Ramos (cell line): ENCODE measurements around the gene ITGB1.
"Not testable (repeated sequence)": the region's sequence is repeated elsewhere in the genome, so short reads cannot be mapped to it uniquely, and the experiment has no call there.

ENCODE experiments used
- in situ Hi-C: fragments of 300-500 bp; cut with MboI; formaldehyde crosslinking; loops from one replicate; pipeline ENCODE4 v1.14.3; 2022; ENCODE audit warnings: low sequenced_read_pairs; ENCODE audit not compliant: unreplicated experiment

Gene ITGB1

GRCh38 chr10:32895200-32895968, 62.6 kb downstream of the ITGB1 start:
- in situ Hi-C loops = not testable (repeated sequence)

DNA sequence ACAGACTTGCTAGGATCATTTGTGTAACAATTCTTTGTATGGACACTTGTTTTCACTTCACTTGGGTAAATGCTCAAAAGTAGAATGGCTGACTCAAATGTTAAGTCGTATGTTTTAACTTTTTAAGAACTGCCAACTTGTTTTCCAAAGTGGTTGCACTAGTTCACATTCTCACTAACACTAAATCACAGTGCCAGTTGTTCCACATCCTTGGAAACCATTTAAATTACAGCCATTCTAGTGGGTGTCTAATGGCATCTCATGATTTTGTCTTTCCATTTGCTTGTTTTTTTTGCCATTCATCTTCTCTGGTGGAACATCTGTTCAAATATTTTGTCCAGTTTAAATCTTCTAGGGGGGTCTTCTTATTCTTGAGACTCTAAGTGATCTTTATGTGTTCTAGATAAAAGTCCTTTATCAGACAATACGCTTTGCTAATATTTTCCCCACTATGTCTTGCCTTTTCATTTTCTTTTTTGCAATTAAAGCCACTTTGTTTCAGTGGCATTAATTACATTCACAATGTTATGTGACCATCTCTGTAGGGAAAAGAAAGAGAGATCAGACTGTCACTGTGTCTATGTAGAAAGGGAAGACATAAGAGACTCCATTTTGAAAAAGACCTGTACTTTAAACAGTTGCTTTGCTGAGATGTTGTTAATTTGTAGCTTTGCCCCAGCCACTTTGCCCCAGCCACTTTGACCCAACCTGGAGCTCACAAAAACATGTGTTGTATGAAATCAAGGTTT, 63.9 kb downstream of the ITGB1 start:
- in situ Hi-C loops = no loop called here

GRCh38 chr10:32893434-32893833, 64.6 kb downstream of the ITGB1 start:
- in situ Hi-C loops = no loop called here

- in situ Hi-C loops = no loop called here
Measured at GRCh38 chr10:32891261-32891660, 66.8 kb downstream of the ITGB1 start.

DNA sequence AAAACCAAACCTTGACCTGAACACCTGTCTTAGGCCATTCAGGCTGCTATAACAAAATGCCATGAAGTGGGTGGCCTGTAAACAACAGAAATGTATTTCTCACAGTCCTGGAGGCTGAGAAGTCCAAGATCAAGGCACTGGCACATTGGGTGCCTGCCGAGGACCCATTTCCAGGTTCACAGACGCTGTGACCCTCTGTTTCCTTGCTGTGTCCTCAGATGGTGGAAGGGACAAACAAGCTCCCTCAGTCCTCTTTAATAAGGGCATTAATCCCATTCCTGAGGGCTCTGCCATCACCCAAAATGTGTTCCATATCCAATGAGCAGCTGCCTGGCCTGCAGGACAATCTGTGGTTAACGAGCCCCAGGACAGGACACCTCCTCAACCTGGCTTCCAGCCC, 67.6 kb downstream of the ITGB1 start:
- in situ Hi-C loops = no loop called here

GRCh38 chr10:32889631-32890212, 68.3 kb downstream of the ITGB1 start:
- in situ Hi-C loops = no loop called here

GRCh38 chr10:32888161-32888927, 69.7 kb downstream of the ITGB1 start:
- in situ Hi-C loops = no loop called here

DNA sequence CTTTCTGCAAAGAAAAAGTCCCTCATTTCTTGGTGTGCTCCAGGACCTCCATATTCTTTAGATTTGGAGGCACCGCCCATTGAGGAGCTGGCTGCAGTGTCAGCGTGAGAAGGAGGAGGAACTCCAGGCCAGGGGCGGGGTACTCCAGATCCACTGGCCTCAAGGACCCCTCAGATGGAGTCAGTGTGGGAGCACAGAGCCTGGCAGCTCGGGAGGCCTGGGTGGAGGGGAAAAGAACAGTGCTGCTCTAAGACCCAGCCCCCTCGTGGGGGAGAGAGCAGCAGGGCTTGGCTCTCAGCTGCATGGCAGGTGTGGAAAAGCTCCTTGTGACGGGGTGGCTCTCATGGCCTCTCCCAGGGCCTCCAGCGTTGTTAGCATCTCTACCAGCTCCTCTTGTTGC, 70.5 kb downstream of the ITGB1 start:
- in situ Hi-C loops = no loop called here

DNA sequence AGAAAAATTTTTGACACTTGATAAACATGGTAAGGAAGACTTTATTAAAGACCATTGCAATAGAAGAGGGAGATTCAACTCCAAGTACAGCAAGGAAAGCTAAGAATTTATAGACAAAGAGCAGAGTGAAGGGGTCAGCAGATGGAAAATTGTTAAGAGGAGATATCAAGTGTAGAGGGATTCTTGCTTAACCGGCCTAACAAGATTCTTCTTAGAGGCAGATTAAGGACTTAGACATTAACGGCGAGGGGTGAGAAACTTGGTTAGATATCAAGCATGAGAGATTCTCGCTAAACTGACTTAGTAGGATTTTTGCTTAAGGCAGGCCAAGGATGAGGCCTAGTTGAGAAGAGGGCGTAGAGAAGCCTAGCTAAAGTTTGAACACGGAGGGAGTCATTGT, 76.0 kb downstream of the ITGB1 start:
- in situ Hi-C loops = no loop called here

GRCh38 chr10:32878646-32879045, 79.4 kb downstream of the ITGB1 start:
- in situ Hi-C loops = no loop called here

GRCh38 chr10:32877915-32878314, 80.1 kb downstream of the ITGB1 start:
- in situ Hi-C loops = no loop called here

DNA sequence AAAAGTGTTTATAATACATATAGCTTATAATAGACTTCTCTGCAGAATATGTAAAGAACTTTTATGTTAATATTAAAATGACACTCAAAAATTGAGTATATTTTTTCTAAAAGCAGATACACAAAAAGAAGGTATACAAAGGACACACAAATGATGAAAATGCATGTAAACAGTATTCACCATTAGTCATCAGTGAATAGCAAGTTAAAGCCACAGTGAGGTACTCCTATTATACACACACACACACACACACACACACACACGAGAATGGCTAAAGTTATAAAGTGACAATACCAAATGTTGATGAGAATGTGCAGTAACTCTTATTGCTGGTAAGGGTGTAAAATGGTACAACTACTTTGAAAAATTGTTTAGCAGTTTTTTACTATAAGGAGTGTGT, 92.9 kb downstream of the ITGB1 start:
- in situ Hi-C loops = no loop called here

DNA sequence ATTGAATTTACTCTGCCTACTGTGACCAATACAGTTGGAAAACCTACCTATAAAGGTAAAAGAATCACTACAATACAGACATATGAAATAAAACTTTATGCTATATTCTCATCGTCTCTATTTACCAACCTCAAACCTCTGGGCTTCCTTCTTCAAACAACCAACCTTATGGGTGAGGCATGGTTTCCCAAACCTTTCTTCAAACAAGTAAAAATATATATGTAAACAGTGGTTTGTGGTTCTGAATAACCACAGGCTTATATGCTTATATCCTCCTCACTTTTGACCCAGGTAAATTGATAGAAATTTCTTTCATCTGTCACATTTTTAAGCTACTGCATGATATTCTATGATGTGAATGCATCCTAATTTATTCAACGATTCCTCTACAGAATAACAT, 103.6 kb downstream of the ITGB1 start:
- in situ Hi-C loops = no loop called here

- in situ Hi-C loops = no loop called here
Measured at GRCh38 chr10:32851301-32851700, 106.7 kb downstream of the ITGB1 start.
